ENCODE measurements around the gene EFNB2.

EFNB2 gene

DNA sequence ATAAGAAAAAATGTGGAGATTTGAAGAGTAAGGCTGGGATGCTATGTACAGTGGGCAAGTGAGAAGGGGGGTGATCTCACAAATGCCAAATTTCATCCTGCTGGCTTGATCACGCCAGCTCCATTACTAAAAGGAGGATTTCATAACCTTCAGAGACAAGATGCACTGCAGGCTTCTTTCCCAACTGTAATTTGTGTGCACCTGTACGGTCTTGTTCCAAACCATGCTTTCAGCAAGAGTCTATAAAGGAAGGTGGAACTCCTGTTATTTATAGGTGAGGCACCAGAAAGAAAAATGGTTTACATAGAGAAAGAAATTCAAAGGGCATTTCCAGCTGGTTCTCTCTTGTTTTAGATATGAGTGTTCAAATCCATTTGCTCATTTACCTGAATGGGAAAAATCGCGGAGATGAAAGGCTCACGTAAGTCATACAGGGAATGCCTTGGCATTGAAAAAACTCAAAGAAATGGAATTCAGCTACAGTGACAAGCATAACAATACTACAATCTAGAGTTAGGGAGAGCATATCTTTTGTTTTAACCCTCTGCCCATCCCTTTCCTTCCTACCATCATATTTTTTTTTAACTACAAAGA is 13.3 kb downstream of the EFNB2 start:
- Histone ChIP-seq H3K4me1 (ENCODE audit: control insufficient read depth, insufficient read depth, low read length) (peaks cover 8% of the 10 kb centered on the region), H3K4me2 (ENCODE audit: low read length) (no peak overlapping the region), H3K27me3 (ENCODE audit: control insufficient read depth, insufficient read depth, low read length) (no peaks in the 10 kb centered on the region), H3K36me3 (ENCODE audit: insufficient read depth, low read length) (peaks cover 18% of the 10 kb centered on the region), H3K9ac (ENCODE audit: low read depth, low read length) (no peak overlapping the region), H3K9me3 (replicated peaks; ENCODE audit: low read length) (no peaks in the 10 kb centered on the region), H3K4me3 (ENCODE audit: low read length) (no peak overlapping the region)

DNA sequence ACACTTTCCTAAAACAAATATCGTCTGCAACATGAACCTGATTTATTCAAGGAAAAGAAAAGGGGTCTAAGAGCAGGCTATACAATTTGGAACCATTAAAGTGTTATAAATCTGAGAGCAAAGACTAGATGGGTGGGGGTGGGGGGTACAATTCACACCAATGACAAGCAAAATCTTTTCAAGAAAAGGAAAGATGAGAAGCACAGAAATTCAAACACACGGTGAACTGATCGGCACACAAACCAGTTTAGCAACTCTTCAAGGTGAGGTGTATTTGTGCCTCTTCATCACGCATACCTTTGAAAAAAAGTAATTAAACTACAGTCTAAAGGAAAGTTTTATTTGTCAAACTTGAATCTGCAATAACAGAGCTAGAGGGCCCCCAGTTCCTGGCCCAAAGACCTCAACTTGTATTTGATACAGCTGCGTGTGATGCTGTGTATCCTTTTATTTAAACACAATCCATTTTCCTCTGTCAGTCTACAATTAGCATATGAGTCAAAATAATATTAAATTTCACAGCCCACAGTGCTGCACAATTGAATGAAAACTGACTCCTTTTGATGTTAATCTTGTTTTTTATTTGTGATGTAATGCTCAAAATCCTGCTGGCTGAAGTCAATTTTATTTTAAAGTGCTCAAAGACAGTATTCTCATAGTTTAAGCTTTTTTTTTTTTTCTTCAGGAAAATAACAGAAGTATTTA is 14.2 kb downstream of the EFNB2 start:
- peaks cover 18% of the 10 kb centered on the region for H3K36me3 ChIP-seq (ENCODE audit: insufficient read depth, low read length)
- H3K4me2 ChIP-seq (ENCODE audit: low read length), result no peak overlapping the region
- no peaks in the 10 kb centered on the region for H3K27me3 ChIP-seq (ENCODE audit: control insufficient read depth, insufficient read depth, low read length)
- H3K4me1 ChIP-seq (ENCODE audit: control insufficient read depth, insufficient read depth, low read length), result peaks cover 8% of the 10 kb centered on the region
- no peaks in the 10 kb centered on the region for H3K9me3 ChIP-seq (replicated peaks; ENCODE audit: low read length)
- no peak overlapping the region for H3K4me3 ChIP-seq (ENCODE audit: low read length)
- no peak overlapping the region for H3K9ac ChIP-seq (ENCODE audit: low read depth, low read length)

DNA sequence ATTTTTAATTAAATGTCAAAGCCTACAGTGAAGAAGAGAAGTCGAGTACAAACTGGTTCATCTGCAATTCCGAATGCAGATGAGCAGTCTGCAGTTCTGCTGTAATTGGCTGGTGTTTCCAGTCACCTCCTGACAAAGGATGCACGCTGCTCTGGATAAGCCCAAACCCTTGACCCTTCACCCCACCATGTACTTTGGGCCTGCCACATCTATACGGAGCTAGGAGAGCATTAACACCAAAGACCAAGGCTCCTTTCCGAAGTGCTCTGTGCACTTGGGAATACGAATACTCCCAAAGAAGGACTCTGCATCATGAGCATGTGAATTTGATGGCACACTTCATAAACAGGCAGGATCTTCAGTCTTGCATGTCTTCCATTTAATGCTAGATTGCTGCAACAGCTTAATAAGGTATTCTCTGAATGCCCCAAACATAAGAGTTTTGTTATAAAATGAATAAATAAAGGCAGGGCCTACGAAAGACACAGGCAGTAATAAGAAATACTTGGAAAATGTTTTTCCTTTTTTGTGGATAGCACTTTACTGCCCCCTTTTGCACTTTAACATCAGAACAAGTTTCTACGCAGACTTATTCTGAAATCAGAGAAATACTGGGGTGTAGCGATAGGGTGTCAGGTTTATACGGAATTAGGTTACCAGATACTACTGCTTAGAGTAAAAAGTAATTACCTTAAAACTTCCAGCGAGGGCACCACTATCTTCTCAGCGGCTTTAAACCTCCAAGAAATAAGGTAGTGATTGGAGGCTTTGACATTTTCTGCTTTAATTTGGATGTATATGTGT is 15.0 kb downstream of the EFNB2 start:
- no peak overlapping the region for H3K4me3 ChIP-seq (ENCODE audit: low read length)
- H3K27me3 ChIP-seq (ENCODE audit: control insufficient read depth, insufficient read depth, low read length), result no peaks in the 10 kb centered on the region
- H3K4me2 ChIP-seq (ENCODE audit: low read length), result no peak overlapping the region
- peaks cover 18% of the 10 kb centered on the region for H3K36me3 ChIP-seq (ENCODE audit: insufficient read depth, low read length)
- H3K9ac ChIP-seq (ENCODE audit: low read depth, low read length), result no peak overlapping the region
- peaks cover 8% of the 10 kb centered on the region for H3K4me1 ChIP-seq (ENCODE audit: control insufficient read depth, insufficient read depth, low read length)
- H3K9me3 ChIP-seq (replicated peaks; ENCODE audit: low read length), result no peaks in the 10 kb centered on the region

DNA sequence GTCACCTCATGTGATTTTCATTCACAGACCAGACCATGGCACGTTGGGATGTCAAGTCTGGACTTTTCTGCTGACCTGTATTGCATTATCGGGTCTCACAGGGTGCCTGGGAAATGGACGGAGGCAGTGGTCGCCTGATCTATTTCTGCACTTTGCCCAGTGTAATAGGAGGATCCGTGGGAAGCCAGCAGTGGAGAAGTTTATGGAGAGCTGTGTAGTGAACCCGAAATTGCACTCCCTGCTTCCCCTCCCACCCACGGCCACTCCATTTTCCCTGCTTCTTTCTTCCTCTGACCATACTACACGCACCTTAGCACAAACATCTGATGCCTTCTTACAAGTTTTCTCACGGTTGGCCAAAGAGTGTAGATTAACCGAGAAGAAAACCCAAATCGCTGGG is 16.9 kb downstream of the EFNB2 start:
- no peaks in the 10 kb centered on the region for H3K9me3 ChIP-seq (replicated peaks; ENCODE audit: low read length)
- no peaks in the 10 kb centered on the region for H3K27me3 ChIP-seq (ENCODE audit: control insufficient read depth, insufficient read depth, low read length)
- no peak overlapping the region for H3K9ac ChIP-seq (ENCODE audit: low read depth, low read length)
- no peak overlapping the region for H3K4me2 ChIP-seq (ENCODE audit: low read length)
- H3K4me1 ChIP-seq (ENCODE audit: control insufficient read depth, insufficient read depth, low read length), result peaks cover 19% of the 10 kb centered on the region
- no peak overlapping the region for H3K4me3 ChIP-seq (ENCODE audit: low read length)
- peaks cover 18% of the 10 kb centered on the region for H3K36me3 ChIP-seq (ENCODE audit: insufficient read depth, low read length)

DNA sequence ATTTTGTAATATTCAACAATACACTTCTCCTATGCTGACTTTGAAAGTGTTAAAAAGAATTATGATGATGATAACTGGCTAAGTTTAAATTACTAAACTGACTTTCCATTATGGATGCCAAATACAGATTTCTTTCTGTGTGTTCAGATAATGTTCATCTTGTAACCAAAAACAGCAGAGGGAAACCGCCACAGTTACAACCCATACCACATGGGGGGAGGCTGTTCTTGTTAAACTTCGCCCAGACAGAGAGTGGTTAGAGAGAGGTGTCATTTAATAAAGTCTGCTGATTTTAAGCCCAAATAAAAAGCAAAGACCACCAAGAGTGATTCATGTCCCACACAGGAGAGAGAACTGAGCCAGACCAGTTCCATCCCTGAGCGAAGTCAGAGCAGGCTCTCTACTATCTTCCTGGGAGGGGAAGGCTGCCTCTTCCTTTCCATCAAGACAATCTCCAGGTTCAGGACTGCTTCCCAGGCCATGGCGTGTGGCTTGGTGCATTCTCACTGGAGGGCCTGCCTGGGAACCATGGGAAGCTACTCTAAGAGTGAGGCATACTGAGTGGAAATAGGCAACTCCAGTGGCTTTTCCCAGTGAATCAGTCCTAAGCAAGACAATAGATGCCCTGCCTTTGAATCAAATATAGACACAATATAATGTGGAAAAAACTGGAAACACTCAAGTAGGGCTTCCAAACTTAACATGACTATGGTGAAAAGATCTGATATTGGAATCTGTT is 18.2 kb downstream of the EFNB2 start:
- Histone ChIP-seq H3K4me1 (ENCODE audit: control insufficient read depth, insufficient read depth, low read length) (peaks cover 23% of the 10 kb centered on the region), H3K9ac (ENCODE audit: low read depth, low read length) (no peak overlapping the region), H3K27me3 (ENCODE audit: control insufficient read depth, insufficient read depth, low read length) (no peaks in the 10 kb centered on the region), H3K4me3 (ENCODE audit: low read length) (no peak overlapping the region), H3K36me3 (ENCODE audit: insufficient read depth, low read length) (peaks cover 18% of the 10 kb centered on the region), H3K9me3 (replicated peaks; ENCODE audit: low read length) (no peaks in the 10 kb centered on the region), H3K4me2 (ENCODE audit: low read length) (no peak overlapping the region)

DNA sequence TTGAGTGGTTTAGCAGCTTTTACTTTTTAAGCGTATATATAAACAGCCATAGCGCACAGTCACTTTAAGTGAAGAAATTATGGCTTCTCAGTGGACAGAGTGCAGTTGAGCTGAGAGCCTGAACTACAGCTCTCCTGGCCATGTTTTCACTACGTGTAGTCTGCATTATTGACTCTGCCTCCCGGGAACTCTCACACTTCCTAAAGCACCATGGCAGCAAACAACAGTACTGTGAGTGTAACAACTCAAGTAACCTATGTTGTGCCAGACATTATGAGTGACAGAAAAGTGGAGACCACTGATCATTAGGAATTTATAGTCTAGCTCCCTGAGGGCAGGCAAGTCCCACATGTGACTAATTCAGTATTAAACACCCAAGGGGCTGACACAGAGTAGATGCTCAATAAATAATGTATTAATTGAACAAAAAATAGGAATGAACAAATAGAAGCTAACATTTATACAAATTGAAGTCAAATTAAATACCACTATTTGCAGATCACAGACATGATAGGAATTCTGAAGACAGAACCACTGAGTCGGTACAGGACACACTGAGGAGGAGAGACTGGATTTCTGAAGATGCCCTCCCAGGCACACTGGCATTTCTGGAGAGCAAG is 19.7 kb downstream of the EFNB2 start:
- H3K9me3 ChIP-seq (replicated peaks; ENCODE audit: low read length), result no peaks in the 10 kb centered on the region
- H3K9ac ChIP-seq (ENCODE audit: low read depth, low read length), result no peak overlapping the region
- no peaks in the 10 kb centered on the region for H3K27me3 ChIP-seq (ENCODE audit: control insufficient read depth, insufficient read depth, low read length)
- peaks cover 27% of the 10 kb centered on the region for H3K36me3 ChIP-seq (ENCODE audit: insufficient read depth, low read length)
- no peak overlapping the region for H3K4me3 ChIP-seq (ENCODE audit: low read length)
- H3K4me1 ChIP-seq (ENCODE audit: control insufficient read depth, insufficient read depth, low read length), result peaks cover 23% of the 10 kb centered on the region
- no peak overlapping the region for H3K4me2 ChIP-seq (ENCODE audit: low read length)

DNA sequence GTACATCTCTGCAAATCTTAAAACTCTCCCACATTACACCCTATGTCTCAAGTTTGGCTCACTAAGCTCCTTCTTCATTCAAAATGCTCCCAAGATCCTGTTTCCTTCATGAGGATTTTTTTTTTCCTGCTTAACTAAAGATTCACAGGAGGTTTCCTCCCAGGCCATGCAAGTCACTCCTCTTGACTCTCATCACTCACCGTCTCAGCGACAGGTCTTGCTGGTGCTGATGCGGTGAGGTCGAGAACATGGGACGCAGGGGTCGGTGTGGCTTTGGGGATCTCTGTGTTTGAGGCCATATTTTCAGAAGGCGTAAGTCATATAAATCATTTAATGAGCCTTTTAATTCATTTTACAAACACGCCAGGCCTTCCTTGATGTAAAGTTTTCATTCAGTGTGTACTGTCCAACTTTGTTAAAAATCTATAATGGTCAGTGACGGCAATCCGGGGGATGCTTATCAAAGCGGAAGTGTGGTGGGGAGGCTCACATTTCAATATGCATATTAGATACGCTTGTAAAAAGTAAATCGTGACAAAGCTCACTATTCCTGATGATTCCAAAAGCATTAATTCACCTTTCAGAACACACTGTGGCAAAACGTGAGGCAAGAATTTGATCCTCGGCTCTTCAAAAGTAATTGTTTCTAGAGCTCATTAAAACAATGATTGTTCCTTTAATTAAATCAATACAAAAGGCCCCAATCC is 20.4 kb downstream of the EFNB2 start:
- H3K9ac ChIP-seq (ENCODE audit: low read depth, low read length), result no peak overlapping the region
- no peaks in the 10 kb centered on the region for H3K27me3 ChIP-seq (ENCODE audit: control insufficient read depth, insufficient read depth, low read length)
- H3K4me2 ChIP-seq (ENCODE audit: low read length), result no peak overlapping the region
- no peak overlapping the region for H3K4me3 ChIP-seq (ENCODE audit: low read length)
- H3K9me3 ChIP-seq (replicated peaks; ENCODE audit: low read length), result no peaks in the 10 kb centered on the region
- H3K4me1 ChIP-seq (ENCODE audit: control insufficient read depth, insufficient read depth, low read length), result peaks cover 23% of the 10 kb centered on the region
- H3K36me3 ChIP-seq (ENCODE audit: insufficient read depth, low read length), result peaks cover 29% of the 10 kb centered on the region

DNA sequence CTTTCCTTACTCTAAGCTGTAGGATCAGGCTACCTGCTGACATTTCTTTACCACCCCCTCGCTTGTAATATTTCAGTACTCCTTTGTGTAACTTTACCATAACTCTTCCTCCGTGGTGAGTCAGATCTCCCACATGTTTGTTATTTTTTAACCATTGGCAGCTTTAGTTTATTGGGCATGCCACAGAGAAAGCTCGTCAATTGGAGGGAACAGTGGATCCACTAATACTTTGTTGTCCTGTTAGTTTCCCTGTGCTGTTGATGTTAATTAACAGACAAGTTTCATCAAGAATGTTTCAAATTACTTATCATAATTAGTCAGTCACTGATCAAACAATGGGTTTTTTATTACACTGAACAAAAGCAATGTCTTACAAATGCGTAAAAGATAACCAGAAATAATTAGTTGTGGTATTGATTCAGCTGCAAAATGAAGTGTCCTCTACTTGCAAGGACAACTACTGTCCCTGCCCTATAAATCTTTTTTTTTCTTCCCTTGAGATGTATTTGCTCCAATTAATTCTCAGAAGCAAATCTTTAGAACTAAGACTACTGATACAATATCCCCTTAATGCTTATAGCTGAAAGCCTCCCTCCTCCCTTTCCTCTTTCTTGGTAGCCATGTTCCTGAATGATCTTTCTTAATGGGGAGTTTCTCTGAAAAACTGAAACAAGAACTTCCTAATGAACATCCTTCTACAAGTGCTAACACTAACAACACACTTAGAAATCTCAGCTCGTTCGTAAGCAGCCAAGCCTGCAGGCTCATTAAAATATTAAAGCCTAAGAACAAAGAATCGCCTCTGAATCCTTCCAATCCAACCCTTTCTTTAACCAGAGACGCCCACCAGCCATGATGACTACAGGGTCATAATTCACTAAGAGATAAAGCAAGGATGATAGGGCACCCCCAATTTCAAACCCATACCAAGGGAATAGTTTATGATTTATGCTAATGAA is 22.2 kb downstream of the EFNB2 start:
- Histone ChIP-seq H3K27me3 (ENCODE audit: control insufficient read depth, insufficient read depth, low read length) (no peaks in the 10 kb centered on the region), H3K9ac (ENCODE audit: low read depth, low read length) (no peak overlapping the region), H3K4me1 (ENCODE audit: control insufficient read depth, insufficient read depth, low read length) (peaks cover 32% of the 10 kb centered on the region), H3K4me3 (ENCODE audit: low read length) (no peak overlapping the region), H3K36me3 (ENCODE audit: insufficient read depth, low read length) (peaks cover 31% of the 10 kb centered on the region), H3K4me2 (ENCODE audit: low read length) (peak overlapping the region; percentile 26), H3K9me3 (replicated peaks; ENCODE audit: low read length) (no peaks in the 10 kb centered on the region)

DNA sequence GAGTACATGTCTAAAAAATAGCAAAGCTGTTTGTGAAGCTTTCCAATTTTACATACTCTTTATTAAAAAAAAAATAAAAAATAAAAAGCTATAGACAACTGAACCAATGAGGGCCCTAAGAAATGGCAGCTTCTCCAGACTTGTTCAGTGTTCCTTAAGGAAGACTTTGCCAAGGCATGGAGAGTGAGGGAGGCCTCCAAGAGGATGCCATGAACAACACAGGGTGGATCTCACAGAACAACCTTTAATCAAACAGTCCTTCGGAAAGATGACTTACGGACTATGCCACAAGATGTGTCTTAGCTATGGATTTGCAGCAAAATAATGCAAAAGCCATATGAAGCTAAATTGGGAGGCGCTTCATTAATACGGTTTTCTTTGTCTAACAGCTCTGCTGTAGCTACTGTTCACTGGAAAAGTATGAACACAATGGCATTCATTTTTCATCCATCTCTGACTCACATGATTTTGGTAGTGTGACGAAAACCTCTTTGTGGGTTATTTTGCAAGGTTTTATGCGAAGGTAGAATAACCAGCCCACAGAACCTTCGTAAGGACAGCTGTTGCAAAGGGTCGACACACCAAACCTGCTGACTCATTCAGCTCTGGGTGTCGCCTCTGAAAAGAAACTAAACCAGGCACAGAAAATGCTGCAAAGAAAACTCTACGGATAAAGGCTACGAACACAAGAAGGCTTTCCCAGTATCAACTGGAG is 27.7 kb downstream of the EFNB2 start:
- H3K9me3 ChIP-seq (replicated peaks; ENCODE audit: low read length), result no peaks in the 10 kb centered on the region
- no peaks in the 10 kb centered on the region for H3K27me3 ChIP-seq (ENCODE audit: control insufficient read depth, insufficient read depth, low read length)
- peaks cover 48% of the 10 kb centered on the region for H3K36me3 ChIP-seq (ENCODE audit: insufficient read depth, low read length)
- H3K9ac ChIP-seq (ENCODE audit: low read depth, low read length), result peak overlapping the region; percentile 67
- peak overlapping the region; percentile 69 for H3K4me2 ChIP-seq (ENCODE audit: low read length)
- H3K4me3 ChIP-seq (ENCODE audit: low read length), result peak overlapping the region; percentile 46
- peaks cover 40% of the 10 kb centered on the region for H3K4me1 ChIP-seq (ENCODE audit: control insufficient read depth, insufficient read depth, low read length)

All from skeletal muscle satellite cell (primary cell).